ENCODE measurements around the gene CHST6. TPM values are rescaled to one million over a fixed set of nuclear protein-coding genes. Genes with fewer than 3 reads are reported as not detected.
"Not testable (repeated sequence)": the region's sequence is repeated elsewhere in the genome, so short reads cannot be mapped to it uniquely, and the experiment has no call there.

The CHST6 gene
- total RNA-seq, 1 donor from 2014 or later = 0.43 TPM

- H3K27me3 Mint-ChIP-seq (ENCODE audit: unreplicated experiment) = no peaks in the 10 kb centered on the region
- H3K36me3 Mint-ChIP-seq (ENCODE audit: unreplicated experiment) = peaks cover 10% of the 10 kb centered on the region
- peaks cover 40% of the 10 kb centered on the region for H3K4me1 Mint-ChIP-seq (ENCODE audit: unreplicated experiment)
- H3K4me3 Mint-ChIP-seq (ENCODE audit: unreplicated experiment) = no peak overlapping the region
- TF ChIP-seq CTCF (IDR thresholded peaks at IDR 0.05) = no peak
- no peak for DNase-seq (ENCODE audit: extremely low spot score, unreplicated experiment)
- no peak overlapping the region for H3K27ac Mint-ChIP-seq (ENCODE audit: unreplicated experiment)
- H3K9me3 Mint-ChIP-seq (ENCODE audit: unreplicated experiment) = no peaks in the 10 kb centered on the region
Measured at GRCh38 chr16:75457485-75458021, 37.7 kb downstream of the CHST6 start.

GRCh38 chr16:75456971-75457370 lies 38.3 kb downstream of the CHST6 start:
- H3K4me1 Mint-ChIP-seq (ENCODE audit: unreplicated experiment) = peaks cover 35% of the 10 kb centered on the region
- no peak for TF ChIP-seq CTCF (IDR thresholded peaks at IDR 0.05)
- H3K9me3 Mint-ChIP-seq (ENCODE audit: unreplicated experiment) = no peaks in the 10 kb centered on the region
- no peak overlapping the region for H3K27ac Mint-ChIP-seq (ENCODE audit: unreplicated experiment)
- H3K27me3 Mint-ChIP-seq (ENCODE audit: unreplicated experiment) = no peaks in the 10 kb centered on the region
- no peak for DNase-seq (ENCODE audit: extremely low spot score, unreplicated experiment)
- peaks cover 10% of the 10 kb centered on the region for H3K36me3 Mint-ChIP-seq (ENCODE audit: unreplicated experiment)
- H3K4me3 Mint-ChIP-seq (ENCODE audit: unreplicated experiment) = no peak overlapping the region

- H3K9me3 Mint-ChIP-seq (ENCODE audit: unreplicated experiment); H3K4me3 Mint-ChIP-seq (ENCODE audit: unreplicated experiment); H3K27ac Mint-ChIP-seq (ENCODE audit: unreplicated experiment); H3K27me3 Mint-ChIP-seq (ENCODE audit: unreplicated experiment); DNase-seq (ENCODE audit: extremely low spot score, unreplicated experiment); H3K36me3 Mint-ChIP-seq (ENCODE audit: unreplicated experiment): not testable (repeated sequence)
- H3K4me1 Mint-ChIP-seq (ENCODE audit: unreplicated experiment) = peaks cover 32% of the 10 kb centered on the region
Measured at GRCh38 chr16:75456486-75456885, 38.8 kb downstream of the CHST6 start.

- Mint-ChIP-seq H3K4me3 (ENCODE audit: unreplicated experiment) (no peak overlapping the region), H3K36me3 (ENCODE audit: unreplicated experiment) (peaks cover 15% of the 10 kb centered on the region), H3K27ac (ENCODE audit: unreplicated experiment) (no peak overlapping the region), H3K4me1 (ENCODE audit: unreplicated experiment) (peaks cover 32% of the 10 kb centered on the region), H3K27me3 (ENCODE audit: unreplicated experiment) (no peaks in the 10 kb centered on the region), H3K9me3 (ENCODE audit: unreplicated experiment) (no peaks in the 10 kb centered on the region)
- no peak for DNase-seq (ENCODE audit: extremely low spot score, unreplicated experiment)
- no peak for TF ChIP-seq CTCF (IDR thresholded peaks at IDR 0.05)
Measured at GRCh38 chr16:75455677-75456076, 39.6 kb downstream of the CHST6 start.

- no peak overlapping the region for H3K4me3 Mint-ChIP-seq (ENCODE audit: unreplicated experiment)
- no peak for DNase-seq (ENCODE audit: extremely low spot score, unreplicated experiment)
- peaks cover 25% of the 10 kb centered on the region for H3K4me1 Mint-ChIP-seq (ENCODE audit: unreplicated experiment)
- peaks cover 12% of the 10 kb centered on the region for H3K36me3 Mint-ChIP-seq (ENCODE audit: unreplicated experiment)
- no peak overlapping the region for H3K27ac Mint-ChIP-seq (ENCODE audit: unreplicated experiment)
- no peaks in the 10 kb centered on the region for H3K27me3 Mint-ChIP-seq (ENCODE audit: unreplicated experiment)
- no peak for TF ChIP-seq CTCF (IDR thresholded peaks at IDR 0.05)
- H3K9me3 Mint-ChIP-seq (ENCODE audit: unreplicated experiment) = no peaks in the 10 kb centered on the region
Measured at GRCh38 chr16:75452464-75453190, 42.6 kb downstream of the CHST6 start.

All from osteocyte (in vitro differentiated cells).